Activated CD4-positive, alpha-beta T cell treated with anti-CD3 and anti-CD28 coated beads, Interleukin-2, amount 10 ng/mL, durations not matched to agents 24 days and 14 days (primary cell): Measurements from ENCODE around the gene CLCA4. TPM values are rescaled to one million over a fixed set of nuclear protein-coding genes. Genes with fewer than 3 reads are reported as not detected.

Experiments
- DNase-seq: peaks from one replicate; pipeline ENCODE4 v3.0.0; 2022
- H3K27ac Mint-ChIP-seq: one replicate; pipeline ENCODE4 v1.8.0; 2022; ENCODE audit warnings: mild to moderate bottlenecking, mixed read lengths
- H3K27me3 Mint-ChIP-seq: one replicate; pipeline ENCODE4 v1.8.0; 2022; ENCODE audit warnings: mixed read lengths
- H3K36me3 Mint-ChIP-seq: one replicate; pipeline ENCODE4 v1.8.0; 2022; ENCODE audit warnings: low read depth, mild to moderate bottlenecking, mixed read lengths
- H3K4me1 Mint-ChIP-seq: one replicate; pipeline ENCODE4 v1.8.0; 2021; ENCODE audit warnings: mixed read lengths
- H3K4me3 Mint-ChIP-seq: one replicate; pipeline ENCODE4 v1.8.0; 2022; ENCODE audit warnings: mild to moderate bottlenecking, moderate library complexity, mixed read lengths
- H3K9me3 Mint-ChIP-seq: one replicate; pipeline ENCODE4 v1.8.0; 2021; ENCODE audit warnings: mixed read lengths
- intact Hi-C: fragments of 100-400 bp; cut with micrococcal nuclease; formaldehyde crosslinking; loops from one replicate; pipeline ENCODE4 v1.15.1; 2023
- total RNA-seq: library from RNA; stranded (reverse); gene quantifications from 2 replicates; pipeline ENCODE4 v1.2.3, GENCODE V29; 2022

Gene CLCA4
- total RNA-seq, 1 donor from 2014 or later: not detected

DNA sequence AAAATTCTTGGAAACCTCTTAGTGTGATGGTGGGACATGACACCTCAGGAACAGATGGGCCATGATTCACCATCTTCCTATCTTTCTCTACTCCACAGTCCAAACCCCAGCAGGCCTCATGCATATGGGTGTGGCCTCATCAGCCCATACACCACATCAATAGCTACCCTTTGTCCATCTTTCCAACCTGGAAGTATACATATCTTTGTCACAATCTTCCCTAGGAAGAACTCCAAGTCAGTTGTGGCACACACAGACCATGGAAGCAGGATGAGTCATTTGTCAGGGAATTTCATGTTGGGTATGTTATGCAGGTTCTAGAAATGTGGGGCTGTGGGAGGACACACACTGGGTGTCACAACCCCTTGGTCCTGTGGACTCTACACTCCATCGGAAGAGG, 30.5 kb upstream of the CLCA4 start:
- no peaks in the 10 kb centered on the region for H3K4me1 Mint-ChIP-seq
- H3K27ac Mint-ChIP-seq: no peak overlapping the region
- no peak for DNase-seq
- no peaks in the 10 kb centered on the region for H3K9me3 Mint-ChIP-seq
- H3K36me3 Mint-ChIP-seq: no peaks in the 10 kb centered on the region
- peaks cover 3% of the 10 kb centered on the region for H3K27me3 Mint-ChIP-seq
- intact Hi-C loops: no loop called here
- no peak overlapping the region for H3K4me3 Mint-ChIP-seq

- intact Hi-C loops: no loop called here
Observed at GRCh38 chr1:86517336-86517735, 29.5 kb upstream of the CLCA4 start.

DNA sequence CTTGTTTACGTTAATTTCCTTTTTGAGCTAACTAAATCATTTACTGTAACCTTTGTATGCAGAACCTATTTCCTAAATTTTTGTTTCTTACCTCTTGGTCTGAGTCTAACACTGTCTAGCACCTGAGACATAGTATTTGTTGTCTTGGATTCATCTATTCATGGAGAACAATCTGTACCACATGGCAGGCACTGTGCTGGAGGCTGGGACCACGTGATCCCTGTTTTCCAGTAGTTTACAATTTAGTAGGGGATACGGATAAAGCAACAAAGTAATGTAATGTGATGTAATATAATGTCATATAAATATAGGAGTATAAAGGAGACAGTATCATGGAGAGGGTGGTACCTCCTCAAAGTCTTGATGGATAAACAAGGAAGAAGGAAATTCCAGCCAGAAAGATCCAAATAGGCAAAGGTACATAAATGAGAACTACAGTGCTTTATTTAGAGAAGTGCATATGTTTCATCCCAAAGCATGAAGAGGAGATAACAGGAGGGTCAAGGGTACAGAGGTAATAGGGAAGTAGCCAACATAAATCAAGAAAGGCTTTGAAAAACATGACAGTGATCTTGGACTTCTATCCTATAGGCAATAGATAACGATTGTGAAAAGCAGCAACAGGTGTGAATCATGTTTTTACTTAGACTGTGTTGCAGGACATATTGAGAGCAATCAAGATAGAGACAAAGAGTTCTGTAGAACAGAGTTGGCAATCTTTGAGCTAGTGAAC, 25.9 kb upstream of the CLCA4 start:
- Mint-ChIP-seq H3K4me1 (no peaks in the 10 kb centered on the region), H3K9me3 (no peaks in the 10 kb centered on the region), H3K27ac (no peak overlapping the region), H3K36me3 (no peaks in the 10 kb centered on the region), H3K27me3 (peaks cover 3% of the 10 kb centered on the region), H3K4me3 (no peak overlapping the region)
- no peak for DNase-seq
- intact Hi-C loops: no loop called here

More at GRCh38 chr1:86517336-86517735, 29.5 kb upstream of the CLCA4 start:
- no peak overlapping the region for H3K4me3 Mint-ChIP-seq
- H3K27ac Mint-ChIP-seq: no peak overlapping the region
- no peaks in the 10 kb centered on the region for H3K36me3 Mint-ChIP-seq
- no peaks in the 10 kb centered on the region for H3K9me3 Mint-ChIP-seq
- DNase-seq: no peak
- peaks cover 3% of the 10 kb centered on the region for H3K27me3 Mint-ChIP-seq
- no peaks in the 10 kb centered on the region for H3K4me1 Mint-ChIP-seq

GRCh38 chr1:86521522-86521891, 25.4 kb upstream of the CLCA4 start:
- no peaks in the 10 kb centered on the region for H3K4me1 Mint-ChIP-seq
- H3K36me3 Mint-ChIP-seq: no peaks in the 10 kb centered on the region
- no peak overlapping the region for H3K4me3 Mint-ChIP-seq
- intact Hi-C loops: no loop called here
- no peak for DNase-seq
- H3K27ac Mint-ChIP-seq: no peak overlapping the region
- H3K27me3 Mint-ChIP-seq: peaks cover 3% of the 10 kb centered on the region
- H3K9me3 Mint-ChIP-seq: no peaks in the 10 kb centered on the region

- Mint-ChIP-seq H3K27me3 (peaks cover 3% of the 10 kb centered on the region), H3K4me1 (no peaks in the 10 kb centered on the region), H3K27ac (no peak overlapping the region), H3K4me3 (no peak overlapping the region), H3K9me3 (no peaks in the 10 kb centered on the region), H3K36me3 (no peaks in the 10 kb centered on the region)
- intact Hi-C loops: no loop called here
- no peak for DNase-seq
Observed at GRCh38 chr1:86522240-86522639, 24.6 kb upstream of the CLCA4 start.

- no peak overlapping the region for H3K27ac Mint-ChIP-seq
- no peaks in the 10 kb centered on the region for H3K9me3 Mint-ChIP-seq
- H3K36me3 Mint-ChIP-seq: no peaks in the 10 kb centered on the region
- no peak for DNase-seq
- H3K4me3 Mint-ChIP-seq: no peak overlapping the region
- H3K4me1 Mint-ChIP-seq: no peaks in the 10 kb centered on the region
- intact Hi-C loops: no loop called here
- H3K27me3 Mint-ChIP-seq: peaks cover 3% of the 10 kb centered on the region
Observed at GRCh38 chr1:86523670-86524354, 23.1 kb upstream of the CLCA4 start.

- H3K9me3 Mint-ChIP-seq: no peaks in the 10 kb centered on the region
- no peak overlapping the region for H3K27ac Mint-ChIP-seq
- intact Hi-C loops: no loop called here
- H3K27me3 Mint-ChIP-seq: no peaks in the 10 kb centered on the region
- no peaks in the 10 kb centered on the region for H3K36me3 Mint-ChIP-seq
- no peak overlapping the region for H3K4me3 Mint-ChIP-seq
- no peaks in the 10 kb centered on the region for H3K4me1 Mint-ChIP-seq
- DNase-seq: no peak
Observed at GRCh38 chr1:86527306-86527705, 19.6 kb upstream of the CLCA4 start.

DNA sequence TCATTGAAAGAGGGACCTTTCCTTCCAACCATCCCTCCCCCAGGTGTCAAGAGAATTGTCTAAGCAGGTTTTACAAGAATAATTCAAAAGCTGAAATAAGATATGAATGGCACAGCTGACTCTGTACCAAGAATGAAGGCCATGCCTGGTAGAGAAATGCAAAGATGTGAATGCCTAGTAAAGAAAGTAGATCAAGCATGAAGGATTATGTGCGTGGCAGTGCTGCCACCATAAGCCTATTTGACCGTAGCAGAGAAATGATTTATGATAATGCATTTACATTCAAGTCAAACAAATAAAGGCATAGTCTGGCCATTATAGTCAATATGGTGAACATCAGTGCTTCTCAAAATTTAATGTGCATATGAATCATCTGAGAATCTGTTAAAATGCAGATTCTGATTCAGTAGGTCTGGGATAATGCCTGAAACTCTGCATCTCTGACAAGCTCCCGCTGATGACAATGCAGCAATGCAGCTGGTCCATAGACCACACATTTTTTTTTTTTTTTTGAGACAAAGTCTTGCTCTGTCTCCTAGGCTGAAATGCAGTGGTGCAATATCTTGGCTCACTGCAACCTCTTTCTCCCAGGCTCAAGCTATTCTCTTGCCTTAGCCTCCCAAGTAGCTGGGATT, 16.6 kb upstream of the CLCA4 start:
- no peak overlapping the region for H3K4me3 Mint-ChIP-seq
- H3K9me3 Mint-ChIP-seq: no peaks in the 10 kb centered on the region
- H3K4me1 Mint-ChIP-seq: no peaks in the 10 kb centered on the region
- DNase-seq: no peak
- peaks cover 5% of the 10 kb centered on the region for H3K27me3 Mint-ChIP-seq
- H3K27ac Mint-ChIP-seq: no peak overlapping the region
- intact Hi-C loops: no loop called here
- no peaks in the 10 kb centered on the region for H3K36me3 Mint-ChIP-seq

GRCh38 chr1:86537928-86538695, 8.8 kb upstream of the CLCA4 start:
- Mint-ChIP-seq H3K9me3 (no peaks in the 10 kb centered on the region), H3K36me3 (no peaks in the 10 kb centered on the region), H3K4me1 (no peaks in the 10 kb centered on the region), H3K27ac (no peak overlapping the region), H3K4me3 (no peak overlapping the region), H3K27me3 (peaks cover 7% of the 10 kb centered on the region)
- DNase-seq: no peak
- intact Hi-C loops: no loop called here

DNA sequence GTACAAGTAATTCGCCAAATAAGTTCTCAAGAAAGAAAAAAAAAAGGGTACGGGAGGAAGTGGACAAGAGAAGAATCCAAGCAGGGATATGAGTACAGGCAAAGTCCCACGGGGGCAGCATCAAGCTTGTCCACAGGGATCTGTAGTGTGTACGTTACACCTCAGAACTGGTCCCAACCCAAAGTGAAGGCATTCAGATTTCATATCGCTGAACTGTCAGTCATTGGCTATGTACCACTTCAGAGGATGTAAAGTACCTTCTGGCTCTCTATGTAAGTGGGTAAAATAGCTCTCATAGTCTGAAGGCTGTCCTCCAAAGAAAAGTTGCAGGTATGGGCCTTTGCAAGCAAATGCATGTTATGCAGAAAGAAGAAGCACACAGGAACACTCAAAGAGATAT, 8.1 kb upstream of the CLCA4 start:
- no peaks in the 10 kb centered on the region for H3K36me3 Mint-ChIP-seq
- no peaks in the 10 kb centered on the region for H3K4me1 Mint-ChIP-seq
- H3K9me3 Mint-ChIP-seq: no peaks in the 10 kb centered on the region
- H3K27ac Mint-ChIP-seq: no peak overlapping the region
- no peak overlapping the region for H3K4me3 Mint-ChIP-seq
- DNase-seq: no peak
- intact Hi-C loops: no loop called here
- H3K27me3 Mint-ChIP-seq: peaks cover 7% of the 10 kb centered on the region

DNA sequence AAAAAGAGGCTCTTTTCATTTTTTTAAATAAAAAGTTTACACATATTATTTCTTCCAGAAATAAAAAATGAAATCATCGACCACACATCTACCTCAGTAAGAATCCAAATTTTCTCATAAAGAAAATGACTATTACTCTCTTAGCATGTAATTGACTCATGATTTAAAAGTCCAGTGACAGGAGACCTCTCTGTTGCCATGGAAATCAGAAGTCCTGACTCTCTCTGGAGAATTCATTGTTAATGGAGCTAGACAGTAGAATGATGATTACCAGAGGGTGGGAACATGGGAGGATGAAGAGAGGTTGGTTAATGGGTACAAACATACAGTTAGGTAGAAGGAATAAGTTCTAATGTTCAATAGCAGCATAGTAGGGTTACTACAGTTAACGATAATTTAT, 5.0 kb upstream of the CLCA4 start:
- H3K4me1 Mint-ChIP-seq: no peaks in the 10 kb centered on the region
- H3K27me3 Mint-ChIP-seq: peaks cover 5% of the 10 kb centered on the region
- no peaks in the 10 kb centered on the region for H3K9me3 Mint-ChIP-seq
- no peak overlapping the region for H3K27ac Mint-ChIP-seq
- DNase-seq: no peak
- H3K36me3 Mint-ChIP-seq: no peaks in the 10 kb centered on the region
- intact Hi-C loops: no loop called here
- no peak overlapping the region for H3K4me3 Mint-ChIP-seq

DNA sequence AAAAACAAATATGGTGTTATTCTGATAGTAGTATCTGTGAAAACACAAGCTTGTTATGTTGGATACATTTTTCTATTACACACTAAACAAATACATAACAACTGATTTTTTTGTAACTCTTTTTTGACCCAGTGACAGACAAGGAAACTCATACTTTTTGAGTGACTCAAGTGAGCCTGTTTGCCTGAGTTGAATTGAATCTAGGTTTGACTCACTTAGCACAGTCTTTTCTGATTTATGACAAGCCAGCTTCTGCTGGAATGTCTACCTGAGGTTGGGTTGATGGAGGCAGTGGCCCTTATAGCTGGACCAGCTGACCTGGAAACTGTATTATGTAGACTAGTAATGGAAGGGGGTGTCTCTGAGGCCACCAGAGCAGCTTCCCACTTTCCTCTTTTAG, 4.2 kb upstream of the CLCA4 start:
- no peaks in the 10 kb centered on the region for H3K9me3 Mint-ChIP-seq
- no peaks in the 10 kb centered on the region for H3K36me3 Mint-ChIP-seq
- no peak overlapping the region for H3K27ac Mint-ChIP-seq
- H3K4me3 Mint-ChIP-seq: no peak overlapping the region
- peaks cover 5% of the 10 kb centered on the region for H3K27me3 Mint-ChIP-seq
- intact Hi-C loops: no loop called here
- no peak for DNase-seq
- H3K4me1 Mint-ChIP-seq: no peaks in the 10 kb centered on the region

GRCh38 chr1:86548839-86549238, 2.0 kb downstream of the CLCA4 start:
- H3K36me3 Mint-ChIP-seq: no peaks in the 10 kb centered on the region
- peaks cover 3% of the 10 kb centered on the region for H3K27me3 Mint-ChIP-seq
- H3K9me3 Mint-ChIP-seq: no peaks in the 10 kb centered on the region
- intact Hi-C loops: no loop called here
- no peaks in the 10 kb centered on the region for H3K4me1 Mint-ChIP-seq
- no peak overlapping the region for H3K4me3 Mint-ChIP-seq
- no peak overlapping the region for H3K27ac Mint-ChIP-seq
- DNase-seq: no peak

GRCh38 chr1:86551305-86551704, 4.4 kb downstream of the CLCA4 start:
- H3K4me3 Mint-ChIP-seq: no peak overlapping the region
- no peaks in the 10 kb centered on the region for H3K4me1 Mint-ChIP-seq
- no peaks in the 10 kb centered on the region for H3K36me3 Mint-ChIP-seq
- intact Hi-C loops: no loop called here
- H3K9me3 Mint-ChIP-seq: no peaks in the 10 kb centered on the region
- no peak overlapping the region for H3K27ac Mint-ChIP-seq
- no peaks in the 10 kb centered on the region for H3K27me3 Mint-ChIP-seq
- no peak for DNase-seq
